Adrenal gland (tissue), 5 donors: Measurements from ENCODE around the gene NEU2.

Source experiments
- POLR2A ChIP-seq, 2 donors: fragments of 450-650 bp; IDR thresholded peaks; one replicate each; pipeline ENCODE4 v1.6.1; 2017; ENCODE audit warnings: antibody characterized with exemption in 2 of 2, mild to moderate bottlenecking in 2 of 2, moderate library complexity in 1 of 2
- TF ChIP-seq, protein P1 (sequence below), 6 experiments: fragments of 450-650 bp in 4 of 6; fragments of 200-600 bp in 2 of 6; sonication (generic) in 1 of 6; IDR thresholded peaks; 1 replicate in 5 of 6; 2 replicates in 1 of 6; pipeline versions ENCODE4 v1.5.1 to v1.8.0; 2016 to 2021; ENCODE audit warnings: antibody characterized with exemption in 6 of 6, mild to moderate bottlenecking in 2 of 6, moderate library complexity in 1 of 6
- donor health status: DM: no; HTN: no; CAD: no.

DNA sequence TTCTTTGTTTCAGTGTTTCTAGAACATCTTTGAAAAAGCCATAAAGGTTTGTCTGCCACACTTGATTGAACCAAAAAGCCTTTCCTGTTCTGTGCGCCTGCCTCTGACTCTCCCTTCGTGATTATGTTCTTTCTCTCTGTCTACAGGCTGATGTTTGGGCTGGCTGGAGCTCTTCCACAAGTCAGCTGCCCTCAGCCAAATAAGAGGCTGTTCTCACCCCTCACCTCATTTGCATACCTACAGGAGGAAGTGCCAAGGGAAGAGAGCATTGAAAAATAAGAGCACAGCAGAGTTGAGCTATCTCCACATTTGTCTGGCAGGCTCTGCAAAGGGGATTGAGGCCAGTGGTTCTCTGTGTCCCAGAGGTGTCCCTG lies 43.5 kb downstream of the NEU2 start:
- TF ChIP-seq, protein P1, sequence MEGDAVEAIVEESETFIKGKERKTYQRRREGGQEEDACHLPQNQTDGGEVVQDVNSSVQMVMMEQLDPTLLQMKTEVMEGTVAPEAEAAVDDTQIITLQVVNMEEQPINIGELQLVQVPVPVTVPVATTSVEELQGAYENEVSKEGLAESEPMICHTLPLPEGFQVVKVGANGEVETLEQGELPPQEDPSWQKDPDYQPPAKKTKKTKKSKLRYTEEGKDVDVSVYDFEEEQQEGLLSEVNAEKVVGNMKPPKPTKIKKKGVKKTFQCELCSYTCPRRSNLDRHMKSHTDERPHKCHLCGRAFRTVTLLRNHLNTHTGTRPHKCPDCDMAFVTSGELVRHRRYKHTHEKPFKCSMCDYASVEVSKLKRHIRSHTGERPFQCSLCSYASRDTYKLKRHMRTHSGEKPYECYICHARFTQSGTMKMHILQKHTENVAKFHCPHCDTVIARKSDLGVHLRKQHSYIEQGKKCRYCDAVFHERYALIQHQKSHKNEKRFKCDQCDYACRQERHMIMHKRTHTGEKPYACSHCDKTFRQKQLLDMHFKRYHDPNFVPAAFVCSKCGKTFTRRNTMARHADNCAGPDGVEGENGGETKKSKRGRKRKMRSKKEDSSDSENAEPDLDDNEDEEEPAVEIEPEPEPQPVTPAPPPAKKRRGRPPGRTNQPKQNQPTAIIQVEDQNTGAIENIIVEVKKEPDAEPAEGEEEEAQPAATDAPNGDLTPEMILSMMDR (IDR thresholded peaks at IDR 0.05): no peak
- TF ChIP-seq POLR2A (IDR thresholded peaks at IDR 0.05): no peak
